T follicular helper cell (primary cell): ENCODE data around the gene ARPC5.

Experiments
- DNase-seq: peaks from one replicate; pipeline ENCODE4 v3.0.0-alpha.2; 2020; ENCODE audit warnings: low read depth

ARPC5 gene

DNA sequence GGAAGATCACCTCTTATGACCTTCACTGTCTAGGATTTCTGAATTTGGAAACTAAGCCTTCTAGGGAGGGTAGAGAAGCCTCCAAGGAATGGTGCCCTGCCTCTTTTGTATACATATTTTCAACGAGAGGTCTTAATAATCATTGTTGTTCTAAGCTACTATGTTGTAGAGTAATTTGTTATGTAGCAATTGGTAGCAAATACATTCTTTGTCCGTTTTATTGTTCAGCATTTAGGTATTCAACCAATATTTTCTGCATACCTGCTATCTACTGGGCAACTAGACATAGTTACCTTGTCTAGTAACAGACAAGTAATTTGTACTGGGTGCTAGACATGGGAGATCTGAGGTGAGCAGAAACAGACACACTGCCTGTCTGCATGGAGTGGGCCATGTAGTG is 24.6 kb downstream of the ARPC5 start:
- DNase-seq: no peak

DNA sequence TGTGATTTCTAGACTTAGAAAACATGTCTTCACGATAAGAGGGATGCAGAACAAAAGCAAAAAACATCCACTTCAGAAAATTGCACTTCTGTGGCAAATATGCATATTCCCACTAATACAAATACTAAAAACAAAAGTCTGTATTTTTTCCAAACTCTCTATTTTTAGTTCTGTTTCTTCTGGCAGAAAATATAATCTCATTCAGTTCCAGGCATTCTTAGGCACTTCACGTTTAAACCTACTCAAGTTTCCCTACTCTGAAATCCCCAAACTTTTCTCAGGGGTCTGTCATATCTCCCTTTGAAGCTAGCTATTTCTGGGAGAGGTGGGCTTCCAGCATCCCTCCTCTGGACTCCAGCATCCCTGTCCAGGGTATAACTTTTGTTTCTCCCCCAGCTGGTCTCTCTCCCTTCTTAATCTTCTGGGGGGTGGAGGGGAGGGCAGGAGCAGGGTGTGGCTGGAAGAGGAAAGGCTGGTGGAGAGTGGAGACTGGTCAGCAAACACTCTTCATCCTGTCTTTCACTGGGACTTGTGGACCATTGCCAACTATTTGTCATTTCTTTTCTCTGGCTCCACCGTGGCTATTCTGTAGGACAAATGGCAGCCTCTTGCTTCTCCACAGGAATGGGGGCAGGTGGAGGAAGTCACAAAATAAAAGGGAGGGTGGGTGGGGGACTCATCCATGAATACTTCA is 25.7 kb downstream of the ARPC5 start:
- DNase-seq: no peak

DNA sequence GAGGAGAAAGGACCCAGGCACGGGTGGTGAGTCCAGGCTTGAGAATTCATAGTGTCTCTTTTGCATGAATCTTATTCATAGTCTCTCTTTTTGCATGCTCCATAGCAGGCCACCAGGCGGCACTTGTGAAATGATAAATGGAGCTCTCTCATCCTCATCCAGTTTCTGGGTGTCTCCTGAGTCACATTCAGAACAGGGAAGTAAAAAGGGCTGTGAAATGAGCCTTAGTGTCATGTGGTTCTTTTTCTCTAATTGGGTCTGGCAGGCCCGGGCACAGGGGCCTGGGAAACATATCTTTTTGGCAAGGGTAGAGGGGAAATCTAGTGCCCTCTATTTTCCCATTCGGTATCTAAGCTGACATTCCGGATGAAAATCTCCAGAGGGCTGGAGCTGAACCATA is 26.3 kb downstream of the ARPC5 start:
- no peak for DNase-seq

- DNase-seq: no peak
These were observed 28.1 kb downstream of the ARPC5 start for GRCh38 chr1:183607322-183607980.

DNA sequence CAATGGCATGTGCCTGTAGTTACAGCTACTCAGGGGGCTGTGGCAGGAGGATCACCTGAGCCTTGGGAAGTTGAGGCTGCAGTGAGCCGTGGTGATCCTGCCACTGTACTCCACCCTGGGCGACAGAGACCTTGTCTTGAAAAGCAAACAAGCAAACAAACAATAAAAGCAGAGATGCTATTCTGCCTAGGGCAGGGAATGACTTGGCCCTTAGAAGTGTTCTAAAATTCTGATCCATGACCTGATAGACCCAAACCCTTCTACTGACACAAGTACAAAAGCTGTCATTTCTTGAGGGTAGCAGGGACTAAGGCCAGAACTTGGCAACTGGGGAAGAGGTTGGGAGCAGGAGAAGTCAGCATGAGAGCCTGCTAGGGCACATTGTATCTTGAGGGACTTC is 29.7 kb downstream of the ARPC5 start:
- DNase-seq: no peak

GRCh38 chr1:183604815-183605214 is 30.8 kb downstream of the ARPC5 start:
- no peak for DNase-seq

DNA sequence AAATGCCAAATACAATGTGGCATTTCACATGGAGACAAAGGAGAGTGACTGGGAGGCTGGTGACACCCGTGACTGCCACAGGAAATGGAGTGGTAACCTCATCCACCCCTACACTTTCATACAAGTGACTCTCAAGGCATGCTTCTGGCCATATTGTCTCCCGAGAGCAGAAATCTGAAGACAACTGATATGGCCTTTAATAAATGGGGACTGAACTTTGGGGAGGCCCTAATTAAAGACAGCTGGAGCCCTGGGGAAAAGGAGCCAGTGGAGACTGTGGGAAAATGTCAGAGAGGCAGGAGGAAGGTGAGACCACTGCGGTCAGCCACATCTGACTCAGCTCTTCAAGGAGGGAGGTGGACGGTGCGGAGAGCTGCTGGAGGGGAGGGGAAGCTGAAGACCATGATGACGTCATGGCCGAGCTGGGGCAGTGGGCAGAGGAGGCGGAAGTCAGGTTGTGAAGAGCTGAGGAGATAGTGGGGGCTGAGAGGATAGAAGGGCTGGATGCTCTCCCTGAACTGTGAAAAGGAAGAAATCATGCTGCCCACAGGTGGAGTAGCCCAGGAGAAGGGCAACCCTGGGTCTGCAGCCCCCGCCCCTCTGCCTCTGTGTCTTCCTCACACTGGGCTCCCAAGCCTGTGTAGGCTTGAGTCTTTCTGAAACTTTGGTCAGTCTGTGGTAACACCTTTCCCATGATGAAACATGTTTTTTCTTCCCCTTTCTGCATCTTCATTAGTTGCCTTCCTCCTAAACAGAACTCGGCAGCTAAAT is 31.4 kb downstream of the ARPC5 start:
- no peak for DNase-seq

GRCh38 chr1:183602510-183602909 is 33.1 kb downstream of the ARPC5 start:
- DNase-seq: no peak

DNA sequence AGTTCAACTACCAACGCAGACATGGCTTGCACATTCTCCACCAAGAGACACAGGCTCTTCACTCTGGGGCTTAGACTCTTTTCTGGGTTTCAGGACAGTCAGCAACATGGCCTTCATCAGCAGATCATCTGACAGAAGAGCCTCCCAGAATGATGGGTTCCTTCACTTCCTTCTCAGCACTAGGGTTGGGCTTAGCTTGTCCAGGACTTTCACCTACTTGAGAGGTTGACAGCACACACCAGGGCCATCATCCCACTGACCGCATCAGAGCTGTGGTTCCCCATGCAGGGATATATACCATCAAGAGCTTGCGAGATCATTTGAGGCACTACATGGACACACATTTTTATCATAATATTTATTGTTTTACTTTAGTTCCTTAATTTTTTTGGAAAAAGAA is 34.9 kb downstream of the ARPC5 start:
- DNase-seq: no peak

DNA sequence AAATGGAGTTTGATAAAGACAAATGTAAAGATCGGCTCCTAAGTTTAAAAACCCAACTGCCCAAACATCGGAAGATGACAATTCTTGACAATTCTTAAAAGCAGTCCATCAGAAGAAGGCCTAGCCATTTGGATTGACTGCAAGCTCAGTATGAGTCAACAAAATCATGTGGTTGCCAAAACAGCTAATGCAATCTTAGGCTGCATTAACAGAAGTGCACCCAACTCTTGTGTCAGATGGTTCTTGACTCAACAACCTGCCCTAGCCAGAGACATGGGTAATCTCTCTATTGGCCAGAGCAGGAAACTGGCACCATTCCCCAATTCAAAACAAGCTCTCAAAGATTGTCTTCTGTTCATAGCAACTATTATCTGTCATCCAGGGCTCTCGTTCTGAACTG is 35.4 kb downstream of the ARPC5 start:
- no peak for DNase-seq

- DNase-seq: no peak
These were observed 37.2 kb downstream of the ARPC5 start for GRCh38 chr1:183598386-183598785.

- no peak for DNase-seq
These were observed 37.8 kb downstream of the ARPC5 start for GRCh38 chr1:183597656-183598347.

DNA sequence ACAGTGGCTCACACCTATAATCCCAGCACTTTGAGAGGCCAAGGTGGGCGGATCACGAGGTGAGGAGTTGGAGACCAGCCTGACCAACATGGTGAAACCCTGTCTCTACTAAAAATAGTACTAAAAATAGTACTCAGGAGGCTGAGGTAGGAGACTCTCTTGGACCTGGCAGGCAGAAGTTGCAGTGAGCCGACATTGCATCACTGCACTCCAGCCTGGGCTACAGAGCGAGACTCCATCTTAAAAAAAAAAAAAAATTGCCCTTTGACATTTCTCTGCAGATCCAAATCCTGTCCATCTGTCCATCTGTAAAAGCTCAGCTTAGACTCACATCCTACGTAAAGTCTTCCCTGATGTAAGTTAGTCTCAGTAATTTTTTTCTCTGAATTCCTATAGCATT is 39.1 kb downstream of the ARPC5 start:
- DNase-seq: no peak

DNA sequence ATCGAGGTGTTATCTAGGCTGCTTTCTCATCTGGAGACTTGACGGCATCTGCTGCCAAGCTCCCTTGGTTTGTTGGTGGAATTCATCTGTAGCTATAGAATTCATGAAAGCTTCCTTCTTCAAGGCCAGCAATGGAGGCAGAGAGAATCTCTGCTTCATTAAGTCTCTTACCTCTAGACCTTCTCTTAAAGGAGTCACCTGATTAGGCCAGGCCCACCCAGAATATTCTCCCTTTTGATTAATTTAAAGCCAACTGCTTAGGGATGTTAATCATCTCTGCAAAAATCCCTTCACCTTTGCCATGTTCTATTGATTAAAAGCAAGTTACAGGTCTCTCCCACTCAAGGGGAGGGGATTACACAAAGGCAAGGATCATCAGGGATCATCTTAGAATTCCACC is 40.0 kb downstream of the ARPC5 start:
- DNase-seq: no peak

- no peak for DNase-seq
These were observed 42.2 kb downstream of the ARPC5 start for GRCh38 chr1:183593356-183593755.

GRCh38 chr1:183592733-183593132 is 42.9 kb downstream of the ARPC5 start:
- DNase-seq: no peak

GRCh38 chr1:183590244-183591191 is 45.1 kb downstream of the ARPC5 start, which contains the start of gene NCF2:
Gene NCF2 (minus strand): TSS chr1:183590459. CDS start chr1:183590329, 130 bp downstream.
- no peak for DNase-seq

GRCh38 chr1:183589874-183590243 is 45.7 kb downstream of the ARPC5 start:
- no peak for DNase-seq

- no peak for DNase-seq
These were observed 46.2 kb downstream of the ARPC5 start for GRCh38 chr1:183589384-183589783.

DNA sequence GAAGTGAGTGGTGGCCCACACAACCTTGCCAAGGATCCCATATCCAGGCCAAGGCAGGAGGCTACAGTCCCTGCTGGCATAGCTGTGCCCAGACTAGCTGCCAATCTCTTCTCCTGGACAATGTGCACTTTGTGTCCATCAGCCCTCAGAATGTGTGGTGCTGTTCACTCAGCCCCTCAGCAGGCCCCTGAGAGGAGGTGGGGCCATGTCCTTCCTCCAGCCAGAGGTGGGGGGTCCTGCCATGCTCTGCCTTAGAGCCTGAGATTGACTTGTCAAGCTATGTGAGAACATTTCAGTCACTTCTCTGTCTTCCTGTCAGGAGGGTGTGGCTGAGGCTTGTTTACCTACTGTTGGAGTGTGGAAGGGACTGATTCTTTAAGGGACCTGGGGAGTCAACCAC is 46.8 kb downstream of the ARPC5 start:
- DNase-seq: no peak

- no peak for DNase-seq
These were observed 48.7 kb downstream of the ARPC5 start for GRCh38 chr1:183586926-183587325.
